GM23338 (cell line): ENCODE measurements around the gene SEMA5A. TPM values are rescaled to one million over a fixed set of nuclear protein-coding genes. Genes with fewer than 3 reads are reported as not detected.

Source experiments
- ATAC-seq: fragments of 200-7000 bp; cut with Tn5 transposase; 3 replicates; pipeline ENCODE4 v1.9.1; 2020
- DNase-seq: peaks from one replicate; pipeline ENCODE4 v3.0.0-alpha.2; 2015; ENCODE audit warnings: low spot score
- H2AFZ ChIP-seq: fragments of 200-600 bp; sonication (generic); 2 replicates; pipeline ENCODE4 v1.8.0; 2016; ENCODE audit warnings: antibody characterized with exemption, mild to moderate bottlenecking, moderate library complexity
- H3F3A ChIP-seq: fragments of 200-600 bp; sonication (generic); replicated peaks from 2 replicates; pipeline ENCODE4 v1.8.0; 2017; ENCODE audit warnings: antibody characterized with exemption, mixed run types, low read depth
- H3K27ac ChIP-seq: fragments of 200-600 bp; sonication (generic); 2 replicates; pipeline ENCODE4 v1.6.1; 2016; ENCODE audit warnings: low read depth
- H3K27me3 ChIP-seq: fragments of 200-600 bp; sonication (generic); 2 replicates; pipeline ENCODE4 v1.8.0; 2016; ENCODE audit warnings: mild to moderate bottlenecking, mixed run types, moderate library complexity; ENCODE audit not compliant: insufficient read depth
- H3K36me3 ChIP-seq: fragments of 200-600 bp; sonication (generic); 2 replicates; pipeline ENCODE4 v1.8.0; 2016; ENCODE audit warnings: mild to moderate bottlenecking; ENCODE audit not compliant: insufficient read depth
- H3K4me1 ChIP-seq: fragments of 200-600 bp; sonication (generic); 2 replicates; pipeline ENCODE4 v1.8.0; 2016; ENCODE audit warnings: mild to moderate bottlenecking, moderate library complexity; ENCODE audit not compliant: insufficient read depth
- H3K4me2 ChIP-seq: fragments of 200-600 bp; sonication (generic); 2 replicates; pipeline ENCODE4 v1.7.1; 2017; ENCODE audit warnings: mixed run types
- H3K4me3 ChIP-seq: fragments of 200-600 bp; sonication (generic); 2 replicates; pipeline ENCODE4 v1.6.1; 2016; ENCODE audit warnings: mixed run types
- H3K79me2 ChIP-seq: fragments of 200-600 bp; sonication (generic); replicated peaks from 2 replicates; pipeline ENCODE4 v1.8.0; 2017; ENCODE audit warnings: mild to moderate bottlenecking; ENCODE audit not compliant: insufficient read depth
- H3K9me2 ChIP-seq: fragments of 200-600 bp; sonication (generic); 2 replicates; pipeline ENCODE4 v1.8.0; 2017; ENCODE audit not compliant: insufficient read depth
- H4K20me1 ChIP-seq: fragments of 200-600 bp; sonication (generic); replicated peaks from 2 replicates; pipeline ENCODE4 v1.8.0; 2017; ENCODE audit warnings: mild to moderate bottlenecking; ENCODE audit not compliant: insufficient read depth
- H3K27ac Mint-ChIP-seq: 2 replicates; pipeline ENCODE4 v1.8.0; 2020; ENCODE audit warnings: inconsistent platforms, mild to moderate bottlenecking, moderate library complexity, mixed read lengths
- H3K27me3 Mint-ChIP-seq: 3 replicates; pipeline ENCODE4 v1.8.0; 2022; ENCODE audit warnings: low read depth, mild to moderate bottlenecking, moderate library complexity, mixed read lengths, inconsistent platforms; ENCODE audit not compliant: insufficient read depth, poor library complexity
- H3K36me3 Mint-ChIP-seq: 3 replicates; pipeline ENCODE4 v1.8.0; 2021; ENCODE audit warnings: low read depth, mild to moderate bottlenecking, inconsistent platforms, moderate library complexity, mixed read lengths
- H3K4me1 Mint-ChIP-seq: 3 replicates; pipeline ENCODE4 v1.8.0; 2020; ENCODE audit warnings: mild to moderate bottlenecking, inconsistent platforms, mixed read lengths
- H3K4me3 Mint-ChIP-seq: 3 replicates; pipeline ENCODE4 v1.8.0; 2021; ENCODE audit warnings: moderate library complexity, mild to moderate bottlenecking, inconsistent platforms, mixed read lengths
- H3K9me3 Mint-ChIP-seq: 3 replicates; pipeline ENCODE4 v1.8.0; 2020; ENCODE audit warnings: moderate library complexity, mild to moderate bottlenecking, inconsistent platforms, mixed read lengths
- CREB1 ChIP-seq: fragments of 250-450 bp; sonication (Bioruptor Pico); IDR thresholded peaks from 2 replicates; pipeline ENCODE4 v1.5.0; 2020; ENCODE audit warnings: low read depth, mild to moderate bottlenecking, moderate library complexity
- CTCF ChIP-seq, 2 experiments: fragments of 200-600 bp in 1 of 2; sonication (generic) in 1 of 2; conservative IDR thresholded peaks; 2 replicates each; pipeline versions ENCODE4 v1.5.1 to v1.6.1; 2016 to 2017; ENCODE audit warnings: antibody characterized with exemption in 2 of 2, low read depth in 2 of 2, mild to moderate bottlenecking in 2 of 2, moderate library complexity in 1 of 2
- EZH2phosphoT487 ChIP-seq: fragments of 200-600 bp; sonication (generic); IDR thresholded peaks from one replicate; pipeline ENCODE4 v1.8.1; 2018; ENCODE audit warnings: antibody characterized with exemption; ENCODE audit not compliant: unreplicated experiment
- NANOG ChIP-seq: IDR thresholded peaks from 2 replicates; pipeline ENCODE4 v1.6.1; 2016; ENCODE audit warnings: antibody characterized with exemption, borderline replicate concordance
- POLR2AphosphoS5 ChIP-seq: IDR thresholded peaks from 2 replicates; pipeline ENCODE4 v1.6.1; 2016; ENCODE audit warnings: antibody characterized with exemption, low read depth
- ZNF114 ChIP-seq: fragments of 250-450 bp; sonication (Bioruptor Pico); IDR thresholded peaks from 2 replicates; pipeline ENCODE4 v1.5.0; 2020; ENCODE audit warnings: mild to moderate bottlenecking, moderate library complexity
- ZNF331 ChIP-seq: fragments of 250-450 bp; sonication (Bioruptor Pico); IDR thresholded peaks from 2 replicates; pipeline ENCODE4 v1.5.0; 2020; ENCODE audit warnings: low read depth, mild to moderate bottlenecking, moderate library complexity
- polyA plus RNA-seq: library from polyadenylated mRNA; unstranded; fragments of >200 nt; fragmentation: Nextera tagmentation; extraction: Ambion mirVana; gene quantifications from 2 replicates; pipeline ENCODE4 v1.2.1, GENCODE V29; 2016
- total RNA-seq: library from RNA; depleted of rRNA; stranded (reverse); fragments of >200 nt; shearing (Covaris generic); gene quantifications from 2 replicates; pipeline ENCODE4 v1.2.3, GENCODE V29; 2014
- TF ChIP-seq, protein P1 (sequence below): fragments of 250-450 bp; sonication (Bioruptor Pico); IDR thresholded peaks from 2 replicates; pipeline ENCODE4 v1.5.0; 2020; ENCODE audit warnings: mild to moderate bottlenecking, moderate library complexity

The SEMA5A gene
- total and polyA plus RNA-seq, 2 experiments from 2014 or later: 2.1 to 8.1 TPM

DNA sequence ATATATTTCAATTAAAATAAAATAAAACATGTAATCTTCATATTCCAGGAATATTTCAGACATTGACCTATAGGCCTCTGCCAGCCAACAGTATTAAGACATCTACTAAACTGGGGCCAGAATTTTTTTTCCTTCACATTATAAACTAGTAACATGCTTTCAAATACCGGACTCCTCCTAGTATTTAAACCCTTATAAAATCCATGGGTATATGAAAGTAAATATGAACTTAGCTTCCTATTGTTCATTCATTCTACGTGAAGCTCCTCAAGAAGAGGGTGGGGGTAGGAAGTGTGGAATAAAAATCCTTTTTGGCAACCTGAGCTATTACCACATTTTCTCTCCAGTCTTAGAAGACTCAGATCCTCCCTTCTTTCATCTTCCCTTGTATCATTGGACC is 16.4 kb downstream of the SEMA5A start (continued):
- TF ChIP-seq, protein P1, sequence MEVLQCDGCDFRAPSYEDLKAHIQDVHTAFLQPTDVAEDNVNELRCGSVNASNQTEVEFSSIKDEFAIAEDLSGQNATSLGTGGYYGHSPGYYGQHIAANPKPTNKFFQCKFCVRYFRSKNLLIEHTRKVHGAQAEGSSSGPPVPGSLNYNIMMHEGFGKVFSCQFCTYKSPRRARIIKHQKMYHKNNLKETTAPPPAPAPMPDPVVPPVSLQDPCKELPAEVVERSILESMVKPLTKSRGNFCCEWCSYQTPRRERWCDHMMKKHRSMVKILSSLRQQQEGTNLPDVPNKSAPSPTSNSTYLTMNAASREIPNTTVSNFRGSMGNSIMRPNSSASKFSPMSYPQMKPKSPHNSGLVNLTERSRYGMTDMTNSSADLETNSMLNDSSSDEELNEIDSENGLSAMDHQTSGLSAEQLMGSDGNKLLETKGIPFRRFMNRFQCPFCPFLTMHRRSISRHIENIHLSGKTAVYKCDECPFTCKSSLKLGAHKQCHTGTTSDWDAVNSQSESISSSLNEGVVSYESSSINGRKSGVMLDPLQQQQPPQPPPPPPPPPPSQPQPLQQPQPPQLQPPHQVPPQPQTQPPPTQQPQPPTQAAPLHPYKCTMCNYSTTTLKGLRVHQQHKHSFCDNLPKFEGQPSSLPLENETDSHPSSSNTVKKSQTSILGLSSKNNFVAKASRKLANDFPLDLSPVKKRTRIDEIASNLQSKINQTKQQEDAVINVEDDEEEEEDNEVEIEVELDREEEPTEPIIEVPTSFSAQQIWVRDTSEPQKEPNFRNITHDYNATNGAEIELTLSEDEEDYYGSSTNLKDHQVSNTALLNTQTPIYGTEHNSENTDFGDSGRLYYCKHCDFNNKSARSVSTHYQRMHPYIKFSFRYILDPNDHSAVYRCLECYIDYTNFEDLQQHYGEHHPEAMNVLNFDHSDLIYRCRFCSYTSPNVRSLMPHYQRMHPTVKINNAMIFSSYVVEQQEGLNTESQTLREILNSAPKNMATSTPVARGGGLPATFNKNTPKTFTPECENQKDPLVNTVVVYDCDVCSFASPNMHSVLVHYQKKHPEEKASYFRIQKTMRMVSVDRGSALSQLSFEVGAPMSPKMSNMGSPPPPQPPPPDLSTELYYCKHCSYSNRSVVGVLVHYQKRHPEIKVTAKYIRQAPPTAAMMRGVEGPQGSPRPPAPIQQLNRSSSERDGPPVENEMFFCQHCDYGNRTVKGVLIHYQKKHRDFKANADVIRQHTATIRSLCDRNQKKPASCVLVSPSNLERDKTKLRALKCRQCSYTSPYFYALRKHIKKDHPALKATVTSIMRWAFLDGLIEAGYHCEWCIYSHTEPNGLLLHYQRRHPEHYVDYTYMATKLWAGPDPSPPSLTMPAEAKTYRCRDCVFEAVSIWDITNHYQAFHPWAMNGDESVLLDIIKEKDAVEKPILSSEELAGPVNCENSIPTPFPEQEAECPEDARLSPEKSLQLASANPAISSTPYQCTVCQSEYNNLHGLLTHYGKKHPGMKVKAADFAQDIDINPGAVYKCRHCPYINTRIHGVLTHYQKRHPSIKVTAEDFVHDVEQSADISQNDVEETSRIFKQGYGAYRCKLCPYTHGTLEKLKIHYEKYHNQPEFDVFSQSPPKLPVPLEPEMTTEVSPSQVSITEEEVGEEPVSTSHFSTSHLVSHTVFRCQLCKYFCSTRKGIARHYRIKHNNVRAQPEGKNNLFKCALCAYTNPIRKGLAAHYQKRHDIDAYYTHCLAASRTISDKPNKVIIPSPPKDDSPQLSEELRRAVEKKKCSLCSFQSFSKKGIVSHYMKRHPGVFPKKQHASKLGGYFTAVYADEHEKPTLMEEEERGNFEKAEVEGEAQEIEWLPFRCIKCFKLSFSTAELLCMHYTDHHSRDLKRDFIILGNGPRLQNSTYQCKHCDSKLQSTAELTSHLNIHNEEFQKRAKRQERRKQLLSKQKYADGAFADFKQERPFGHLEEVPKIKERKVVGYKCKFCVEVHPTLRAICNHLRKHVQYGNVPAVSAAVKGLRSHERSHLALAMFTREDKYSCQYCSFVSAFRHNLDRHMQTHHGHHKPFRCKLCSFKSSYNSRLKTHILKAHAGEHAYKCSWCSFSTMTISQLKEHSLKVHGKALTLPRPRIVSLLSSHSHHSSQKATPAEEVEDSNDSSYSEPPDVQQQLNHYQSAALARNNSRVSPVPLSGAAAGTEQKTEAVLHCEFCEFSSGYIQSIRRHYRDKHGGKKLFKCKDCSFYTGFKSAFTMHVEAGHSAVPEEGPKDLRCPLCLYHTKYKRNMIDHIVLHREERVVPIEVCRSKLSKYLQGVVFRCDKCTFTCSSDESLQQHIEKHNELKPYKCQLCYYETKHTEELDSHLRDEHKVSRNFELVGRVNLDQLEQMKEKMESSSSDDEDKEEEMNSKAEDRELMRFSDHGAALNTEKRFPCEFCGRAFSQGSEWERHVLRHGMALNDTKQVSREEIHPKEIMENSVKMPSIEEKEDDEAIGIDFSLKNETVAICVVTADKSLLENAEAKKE (CRISPR knock-in tag): no peak
- TF ChIP-seq CTCF (conservative IDR thresholded peaks at IDR 0.05; ENCODE audit: low read depth in 2 of 2): no peak
- TF ChIP-seq ZNF114 (CRISPR knock-in tag): no peak
- TF ChIP-seq CREB1 (CRISPR knock-in tag): no peak
- TF ChIP-seq ZNF331 (CRISPR knock-in tag): no peak
- no peak for TF ChIP-seq EZH2phosphoT487

DNA sequence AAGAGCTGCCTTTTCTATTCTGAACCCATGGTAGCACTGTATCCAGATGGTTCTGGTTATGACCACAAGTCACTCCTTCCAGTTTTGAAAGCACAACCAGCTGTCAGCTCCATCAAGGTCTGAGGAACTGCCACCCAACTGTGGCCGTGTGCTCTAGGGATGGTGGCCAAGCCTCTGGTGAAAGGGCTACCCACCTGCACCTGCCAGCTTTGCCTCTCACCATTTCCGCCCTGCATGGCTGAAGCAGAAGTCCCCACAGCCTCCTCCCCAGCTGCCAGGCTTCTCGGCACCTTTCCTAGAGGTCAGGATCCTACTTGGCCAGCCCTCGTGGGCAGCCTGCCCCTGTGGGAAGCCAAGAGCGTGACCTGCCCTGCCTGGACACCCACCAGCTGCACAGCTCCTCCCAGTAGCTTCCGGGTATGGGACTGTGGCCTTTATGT is 16.8 kb downstream of the SEMA5A start:
- Histone ChIP-seq H3F3A (no peaks in the 10 kb centered on the region), H4K20me1 (0 out of 2 replicates have a peak, but pooled peaks cover 7% of the 10 kb centered on the region), H3K27me3 (no peaks in the 10 kb centered on the region), H3K4me3 (no peak overlapping the region), H3K79me2 (no peaks in the 10 kb centered on the region), H3K4me2 (no peak overlapping the region), H3K27ac (no peak overlapping the region), H3K4me1 (peaks cover 10% of the 10 kb centered on the region), H2AFZ (no peak overlapping the region), H3K9me2 (peaks cover 5% of the 10 kb centered on the region; the same call in 1 of the 2 replicates), H3K36me3 (no peaks in the 10 kb centered on the region)
- Mint-ChIP-seq H3K4me1 (peaks cover 14% of the 10 kb centered on the region), H3K4me3 (no peak overlapping the region), H3K9me3 (no peaks in the 10 kb centered on the region), H3K36me3 (no peaks in the 10 kb centered on the region), H3K27ac (no peak overlapping the region), H3K27me3 (no peaks in the 10 kb centered on the region)
- ATAC-seq (no peak), DNase-seq (no peak)
- TF ChIP-seq CREB1 (CRISPR knock-in tag): no peak
- TF ChIP-seq CTCF (conservative IDR thresholded peaks at IDR 0.05; ENCODE audit: low read depth in 2 of 2): no peak
- TF ChIP-seq NANOG: no peak
- TF ChIP-seq POLR2AphosphoS5: no peak
